Measurements from ENCODE around the gene CRMP1.
"Not testable (repeated sequence)": the region's sequence is repeated elsewhere in the genome, so short reads cannot be mapped to it uniquely, and the experiment has no call there.

The CRMP1 gene

DNA sequence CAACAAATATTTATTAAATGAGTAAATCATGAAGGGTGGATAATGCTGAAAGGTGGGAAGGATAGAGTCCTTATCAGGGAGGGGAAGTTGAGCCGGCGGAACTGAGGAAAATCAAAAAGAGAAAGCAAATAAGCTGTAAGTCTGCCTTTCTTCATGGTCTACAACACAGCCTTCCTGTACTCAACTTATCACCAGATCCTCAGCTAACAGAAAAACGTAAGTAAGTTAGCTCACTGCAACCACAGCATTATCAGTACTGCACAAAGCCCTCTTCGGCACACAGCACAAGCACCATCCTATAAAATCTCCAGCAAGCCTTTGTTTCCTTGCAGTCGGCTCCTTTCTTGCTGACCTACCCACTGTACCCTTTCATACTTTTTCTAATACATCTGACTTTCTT, 70.3 kb downstream of the CRMP1 start:
- DNase-seq (ENCODE audit: low read depth) = no peak

GRCh38 chr4:5821665-5822358, 71.1 kb downstream of the CRMP1 start:
- DNase-seq (ENCODE audit: low read depth) = no peak

GRCh38 chr4:5816851-5817375, 76.0 kb downstream of the CRMP1 start:
- DNase-seq (ENCODE audit: low read depth) = no peak

DNA sequence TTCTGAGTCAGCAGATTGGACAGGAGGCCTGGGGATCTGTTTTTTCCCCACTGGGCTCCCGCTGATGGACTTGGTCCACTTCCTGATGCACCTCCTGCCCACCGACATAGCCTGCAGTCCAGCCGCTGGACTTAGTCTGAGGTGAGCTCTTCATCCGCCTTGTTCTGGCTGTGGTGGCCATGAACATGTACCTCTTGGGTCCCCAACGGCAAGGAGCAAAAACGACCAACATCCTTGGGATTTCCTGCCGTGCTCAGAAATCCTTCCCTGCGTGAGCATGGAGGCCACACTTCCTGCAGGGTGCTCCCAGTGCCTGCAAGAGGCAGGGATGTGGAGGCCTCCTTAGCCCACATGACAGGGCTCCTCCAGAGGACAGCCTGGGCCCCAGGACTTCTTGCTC, 76.8 kb downstream of the CRMP1 start:
- no peak for DNase-seq (ENCODE audit: low read depth)

GRCh38 chr4:5815641-5816040, 77.2 kb downstream of the CRMP1 start:
- no peak for DNase-seq (ENCODE audit: low read depth)

- DNase-seq (ENCODE audit: low read depth) = no peak
Observed at GRCh38 chr4:5814421-5814820, 78.5 kb downstream of the CRMP1 start.

- DNase-seq (ENCODE audit: low read depth) = no peak
Observed at GRCh38 chr4:5813882-5814255, 79.0 kb downstream of the CRMP1 start.

DNA sequence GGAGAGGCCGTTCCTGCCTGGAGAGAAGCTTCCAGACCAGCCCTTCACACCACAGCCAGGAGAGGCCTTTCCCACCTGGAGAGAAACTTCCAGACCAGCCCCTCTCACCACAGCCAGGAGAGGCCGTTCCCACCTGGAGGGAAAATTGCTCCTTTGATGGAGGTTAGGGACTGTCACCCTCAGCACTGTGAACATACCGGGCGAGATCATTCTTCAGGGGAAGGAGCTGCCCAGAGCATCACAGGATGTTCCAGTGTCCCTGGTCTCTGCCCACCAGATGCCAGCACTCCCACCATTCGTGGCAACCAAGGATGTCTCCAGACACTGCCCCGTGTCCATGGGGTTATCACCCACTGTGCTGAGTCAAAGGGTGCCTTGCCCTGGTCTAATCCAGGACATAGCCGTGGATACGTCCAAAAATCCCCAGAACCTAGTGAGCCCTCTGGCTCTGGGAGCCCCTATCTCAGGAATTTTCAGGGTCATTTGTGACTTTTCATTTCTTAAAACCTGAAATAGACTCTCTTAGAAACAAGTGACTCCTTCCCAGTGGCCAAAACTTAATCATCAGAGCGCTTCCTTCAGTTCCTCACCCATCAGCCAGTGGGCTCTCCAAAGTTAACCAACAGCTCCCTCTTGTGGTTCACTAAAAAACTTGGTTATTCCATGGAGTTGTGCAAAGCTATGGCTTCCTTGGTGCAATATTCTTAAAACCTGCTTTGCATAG, 80.2 kb downstream of the CRMP1 start:
- peak; percentile 72 for DNase-seq (ENCODE audit: low read depth)

DNA sequence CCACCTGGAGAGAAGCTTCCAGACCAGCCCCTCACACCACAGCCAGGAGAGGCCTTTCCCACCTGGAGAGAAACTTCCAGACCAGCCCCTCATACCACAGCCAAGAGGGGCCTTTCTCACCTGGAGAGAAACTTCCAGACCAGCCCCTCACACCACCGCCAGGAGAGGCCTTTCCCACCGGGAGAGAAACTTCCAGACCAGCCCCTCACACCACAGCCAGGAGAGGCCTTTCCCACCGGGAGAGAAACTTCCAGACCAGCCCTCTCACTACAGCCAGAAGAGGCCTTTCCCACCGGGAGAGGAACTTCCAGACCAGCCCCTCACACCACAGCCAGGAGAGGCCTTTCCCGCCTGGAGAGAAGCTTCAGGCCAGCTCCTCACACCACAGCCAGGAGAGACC, 80.8 kb downstream of the CRMP1 start:
- not testable (repeated sequence) for DNase-seq (ENCODE audit: low read depth)

DNA sequence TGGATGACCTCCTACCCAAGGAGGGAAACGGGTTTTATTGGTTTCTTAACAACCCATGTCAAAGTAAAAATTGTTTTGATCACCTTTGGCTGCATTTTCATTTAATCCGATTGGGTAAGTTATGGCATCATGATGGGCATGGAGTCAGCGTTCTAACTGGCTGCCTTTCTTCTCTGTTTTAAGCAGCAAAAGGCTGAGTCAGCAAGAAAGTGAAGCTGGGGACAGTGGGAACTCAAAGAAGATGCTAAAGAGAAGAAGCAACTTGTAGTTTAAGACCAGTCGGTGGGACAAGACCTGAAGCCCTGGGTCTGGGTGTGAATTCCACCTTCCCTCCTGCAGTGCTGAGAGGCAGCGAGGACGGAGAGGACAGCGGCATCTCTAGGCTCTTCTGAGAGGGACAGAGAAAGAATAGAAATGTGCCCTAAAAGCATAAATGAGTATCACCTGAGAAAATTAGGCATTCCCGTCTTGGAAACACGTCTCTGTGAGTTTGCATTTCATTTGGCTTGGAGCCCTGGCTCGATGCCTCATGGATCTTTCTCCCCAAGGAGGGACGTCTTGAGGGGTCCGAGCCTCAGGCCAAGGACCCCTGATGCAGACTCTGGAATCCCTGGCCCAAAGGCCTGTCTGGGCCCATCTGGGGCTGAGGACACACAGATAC, 82.0 kb downstream of the CRMP1 start:
- DNase-seq (ENCODE audit: low read depth) = no peak

GRCh38 chr4:5810151-5810550, 82.7 kb downstream of the CRMP1 start:
- no peak for DNase-seq (ENCODE audit: low read depth)

DNA sequence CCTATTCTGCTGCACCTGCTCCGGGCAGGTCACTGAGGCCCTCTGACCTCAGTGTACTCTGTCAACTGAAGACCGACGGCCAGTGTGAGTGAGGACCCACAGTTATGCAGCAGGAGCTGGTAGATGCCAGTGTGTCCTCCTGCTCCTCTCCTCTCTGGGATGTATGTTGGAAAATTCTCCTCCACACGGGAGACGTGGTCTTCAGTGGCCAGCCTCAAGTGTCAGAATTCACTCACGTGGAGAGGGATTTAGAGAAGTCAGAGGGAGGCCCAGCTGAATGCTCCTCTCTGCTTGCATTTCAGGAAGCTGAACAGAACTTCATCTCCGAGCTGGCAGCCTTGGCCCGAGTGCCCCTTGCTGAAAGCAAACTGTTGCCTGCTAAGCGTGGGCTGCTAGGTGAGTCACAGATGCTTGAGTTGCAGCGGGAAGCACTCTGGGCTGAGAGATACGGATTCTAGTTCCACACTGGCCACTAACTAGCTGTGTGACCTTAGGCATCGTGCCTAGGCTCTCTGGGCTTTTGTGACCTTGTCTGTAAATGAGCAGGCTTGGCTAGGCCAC, 83.6 kb downstream of the CRMP1 start:
- DNase-seq (ENCODE audit: low read depth) = peak; percentile 35

- DNase-seq (ENCODE audit: low read depth) = peak; percentile 30
Observed at GRCh38 chr4:5808081-5808741, 84.7 kb downstream of the CRMP1 start.

DNA sequence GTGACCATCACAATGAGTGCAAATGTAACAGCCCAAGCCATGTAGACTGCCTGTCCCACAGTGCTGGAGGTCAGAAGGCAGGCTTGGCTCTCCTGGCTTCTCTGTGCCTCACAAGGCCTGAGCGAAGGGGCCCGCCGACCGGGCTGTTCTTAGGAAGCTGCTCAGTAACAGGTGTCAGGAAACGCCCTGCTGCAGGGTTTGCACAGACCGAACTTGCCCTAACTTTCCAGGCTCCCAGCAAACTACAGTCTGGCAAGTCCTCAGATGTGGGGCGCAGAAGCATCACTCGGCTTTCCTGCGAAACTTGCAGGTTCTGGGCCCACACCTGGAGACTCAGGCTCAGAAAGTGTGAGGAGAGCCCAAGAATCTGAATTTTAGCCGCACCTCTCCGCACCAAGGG, 87.6 kb downstream of the CRMP1 start:
- DNase-seq (ENCODE audit: low read depth) = no peak

DNA sequence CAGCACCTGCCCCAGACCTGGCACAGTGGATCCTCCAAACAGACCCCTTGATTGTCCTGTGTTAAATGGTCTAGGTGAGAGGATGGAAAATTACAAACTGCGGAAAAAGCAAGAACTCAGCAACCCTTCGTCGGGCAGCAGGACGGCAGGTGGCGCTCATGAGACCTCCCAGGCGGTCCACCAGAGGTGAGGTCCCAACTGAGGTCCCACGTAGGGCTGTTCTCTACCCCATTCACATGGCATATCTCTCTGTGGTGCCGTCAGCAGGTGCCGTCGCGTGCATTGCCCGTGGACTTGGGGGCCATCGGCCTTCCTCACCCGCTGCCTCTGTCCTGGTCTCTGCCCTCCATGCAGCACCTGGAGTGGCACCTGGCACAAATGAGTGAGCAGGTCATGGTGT, 88.2 kb downstream of the CRMP1 start:
- no peak for DNase-seq (ENCODE audit: low read depth)

DNA sequence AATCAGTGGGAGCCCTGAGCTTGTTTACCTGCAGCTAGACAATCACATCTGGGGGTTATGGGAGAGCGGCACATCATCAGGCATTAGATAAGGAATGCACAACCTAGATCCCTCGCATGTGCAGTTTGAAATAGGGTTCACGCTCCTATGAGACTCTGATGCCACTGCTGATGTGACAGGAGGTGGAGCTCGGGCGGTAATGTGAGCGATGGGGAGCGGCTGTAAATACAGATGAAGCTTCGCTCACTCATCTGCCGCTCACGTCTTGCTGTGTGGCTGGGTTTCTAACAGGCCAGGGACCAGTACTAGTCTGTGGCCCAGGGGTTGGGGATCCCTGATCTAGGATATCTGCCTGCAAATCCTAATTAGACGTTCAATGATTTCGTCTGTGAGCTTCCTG, 90.3 kb downstream of the CRMP1 start:
- DNase-seq (ENCODE audit: low read depth) = no peak

- DNase-seq (ENCODE audit: low read depth) = no peak
Observed at GRCh38 chr4:5801696-5802095, 91.2 kb downstream of the CRMP1 start.

DNA sequence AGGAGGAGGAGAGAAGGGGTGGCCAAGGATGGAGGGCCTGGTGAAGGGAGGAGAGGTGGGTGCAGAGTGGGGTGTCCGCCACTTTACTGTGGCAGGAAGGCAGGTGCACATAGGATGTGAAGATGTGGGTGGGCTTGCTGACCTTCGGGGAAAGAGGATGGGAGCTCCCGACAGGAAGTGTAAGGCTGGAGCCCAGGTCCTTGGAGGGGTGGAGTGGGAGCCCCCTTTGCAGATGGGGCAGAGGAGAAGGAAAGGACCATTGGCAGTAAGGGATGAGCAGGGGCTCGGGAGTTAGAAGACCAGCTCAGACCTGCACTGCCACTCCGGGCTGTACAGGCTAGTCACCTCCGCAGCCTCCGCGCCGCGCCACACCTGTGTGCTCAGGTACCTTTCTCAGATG, 92.4 kb downstream of the CRMP1 start:
- DNase-seq (ENCODE audit: low read depth) = no peak

DNA sequence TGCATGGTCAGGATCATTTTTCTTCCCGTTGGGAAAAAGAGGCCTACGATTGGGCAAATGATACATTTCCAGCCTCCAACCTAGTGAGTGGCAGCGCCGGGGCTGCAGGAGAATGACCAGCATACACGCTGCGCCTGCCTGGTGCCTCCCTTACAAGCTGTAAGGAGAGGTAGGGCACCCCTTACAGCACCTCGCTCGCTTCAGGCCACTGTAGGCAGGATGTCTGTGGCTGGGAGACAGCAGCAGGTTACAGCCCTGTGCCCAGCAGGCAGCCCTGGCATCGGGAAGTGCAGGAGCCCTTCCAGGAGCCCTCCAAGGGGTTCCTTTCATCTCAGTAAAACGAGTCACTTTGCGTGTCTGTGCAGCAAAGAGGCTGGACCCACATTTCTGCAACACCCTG, 93.5 kb downstream of the CRMP1 start:
- no peak for DNase-seq (ENCODE audit: low read depth)

GRCh38 chr4:5798946-5799345, 93.9 kb downstream of the CRMP1 start:
- DNase-seq (ENCODE audit: low read depth) = no peak

- DNase-seq (ENCODE audit: low read depth) = no peak
Observed at GRCh38 chr4:5798462-5798861, 94.4 kb downstream of the CRMP1 start.

GRCh38 chr4:5797866-5798265, 95.0 kb downstream of the CRMP1 start:
- no peak for DNase-seq (ENCODE audit: low read depth)

Measured in iris pigment epithelial cell (primary cell).